K562 (cell line): ENCODE measurements around the gene CENPB. TPM values are rescaled to one million over a fixed set of nuclear protein-coding genes. Genes with fewer than 3 reads are reported as not detected.

ENCODE experiments used
- ATAC-seq: fragments of 200-7000 bp; cut with Tn5 transposase; 3 replicates; pipeline ENCODE4 v1.9.1; 2020; ENCODE audit warnings: moderate library complexity
- BruUV-seq: library from RNA; stranded (reverse); fragments of 400-500 nt; replicated peaks from 2 replicates; lab custom pipeline; 2021; lab: Mats Ljungman, UMichigan
- CTCF ChIA-PET: fragments of 300-600 bp; formaldehyde crosslinking; extraction: SDS; loops from one replicate; lab custom pipeline; 2021; ENCODE audit warnings: low intra/inter-chr PET ratio; lab: Yijun Ruan, JAX
- POLR2A ChIA-PET: fragments of 300-600, 350-650 bp; sonication (Branson Sonifier 250); formaldehyde crosslinking; extraction: SDS; loops from one replicate; lab custom pipeline; 2021; ENCODE audit warnings: antibody characterized with exemption, inconsistent platforms; lab: Yijun Ruan, JAX
- DNase-seq, 4 experiments: peaks; one replicate each; pipeline versions ENCODE4 v3.0.0 to v3.0.0-alpha.2; 2011 to 2018; ENCODE audit warnings: low spot score in 3 of 4, mixed read lengths in 3 of 4; ENCODE audit errors: extremely low read depth in 1 of 4
- FAIRE-seq: peaks from 2 replicates; lab custom pipeline; 2011; peaks lifted over from hg19 to GRCh38; lab: Jason Lieb, UNC
- H2AFZ ChIP-seq: 2 replicates; pipeline ENCODE4 v1.6.0; 2011; ENCODE audit warnings: low read depth, low read length, control low read depth, inconsistent platforms
- H3K27ac ChIP-seq: fragments of 200-600 bp; 3 replicates; pipeline ENCODE4 v1.8.0; 2011; ENCODE audit warnings: low read depth, mild to moderate bottlenecking, control low read depth, inconsistent platforms, low read length, moderate library complexity, mixed read lengths; ENCODE audit errors: extremely low read depth
- H3K27me3 ChIP-seq, 2 experiments: fragments of 300-600 bp in 1 of 2; 2 replicates in 1 of 2; 3 replicates in 1 of 2; pipeline versions ENCODE4 v1.6.0 to v1.8.0; 2011; ENCODE audit warnings: inconsistent platforms in 2 of 2, low read length in 2 of 2, mild to moderate bottlenecking in 1 of 2, mixed read lengths in 1 of 2, moderate library complexity in 1 of 2; ENCODE audit not compliant: control insufficient read depth in 2 of 2, insufficient read depth in 2 of 2
- H3K36me3 ChIP-seq: fragments of 300-600 bp; 3 replicates; pipeline ENCODE4 v1.8.0; 2011; ENCODE audit warnings: mild to moderate bottlenecking, low read length, inconsistent platforms; ENCODE audit not compliant: control insufficient read depth, insufficient read depth
- H3K4me1 ChIP-seq, 2 experiments: fragments of 200-600 bp in 1 of 2; replicated peaks in 1 of 2; 2 replicates in 1 of 2; 3 replicates in 1 of 2; pipeline versions ENCODE4 v1.5.1 to v1.8.0; 2011; ENCODE audit warnings: inconsistent platforms in 2 of 2, low read length in 2 of 2, mild to moderate bottlenecking in 1 of 2, mixed read lengths in 1 of 2, moderate library complexity in 1 of 2; ENCODE audit not compliant: control insufficient read depth in 2 of 2, insufficient read depth in 2 of 2
- H3K4me2 ChIP-seq: 2 replicates; pipeline ENCODE4 v1.6.1; 2011; ENCODE audit warnings: low read length, control low read depth, inconsistent platforms, mixed read lengths; ENCODE audit not compliant: insufficient read depth
- H3K4me3 ChIP-seq: fragments of 200-600 bp; sonication (generic), shearing (Covaris generic); 2 replicates; pipeline ENCODE4 v1.5.1; 2016; ENCODE audit warnings: control low read depth, inconsistent platforms
- H3K79me2 ChIP-seq: fragments of 200-600 bp; 3 replicates; pipeline ENCODE4 v1.8.0; 2011; ENCODE audit warnings: low read length, inconsistent platforms; ENCODE audit not compliant: control insufficient read depth, insufficient read depth
- H3K9ac ChIP-seq, 2 experiments: 2 replicates each; pipeline versions ENCODE4 v1.6.0 to v1.6.1; 2011; ENCODE audit warnings: low read depth in 2 of 2, low read length in 2 of 2, control low read depth in 1 of 2, inconsistent platforms in 1 of 2, mild to moderate bottlenecking in 1 of 2, mixed read lengths in 1 of 2; ENCODE audit not compliant: insufficient read depth in 1 of 2
- H3K9me1 ChIP-seq: one replicate; pipeline ENCODE4 v1.6.0; 2011; ENCODE audit warnings: inconsistent platforms, mild to moderate bottlenecking, low read length, moderate library complexity; ENCODE audit not compliant: control insufficient read depth, insufficient read depth
- H3K9me3 ChIP-seq: replicated peaks from 2 replicates; pipeline ENCODE4 v1.5.1; 2011; ENCODE audit warnings: low read depth, low read length, inconsistent platforms; ENCODE audit not compliant: control insufficient read depth, insufficient read depth
- H4K20me1 ChIP-seq: replicated peaks from 2 replicates; pipeline ENCODE4 v1.6.1; 2011; ENCODE audit warnings: low read length, inconsistent platforms, mixed read lengths; ENCODE audit not compliant: control insufficient read depth, insufficient read depth
- ARID3A ChIP-seq: IDR thresholded peaks from 2 replicates; pipeline ENCODE4 v1.6.1; 2012; ENCODE audit warnings: low read depth, low read length, improper control_type of control experiment, borderline replicate concordance
- DACH1 ChIP-seq: fragments of 450-650 bp; IDR thresholded peaks from 2 replicates; pipeline ENCODE4 v1.6.1; 2018; ENCODE audit not compliant: partially characterized antibody
- GTF2B ChIP-seq: IDR thresholded peaks from 2 replicates; pipeline ENCODE4 v1.6.1; 2011; ENCODE audit not compliant: insufficient read length; ENCODE audit errors: extremely low read depth
- HDAC1 ChIP-seq, 2 experiments: fragments of 450-650 bp; IDR thresholded peaks; 2 replicates each; pipeline ENCODE4 v1.6.1; 2016 to 2017; ENCODE audit warnings: inconsistent platforms in 1 of 2, mild to moderate bottlenecking in 1 of 2, moderate library complexity in 1 of 2
- HSF4 ChIP-seq: fragments of 250-450 bp; sonication (Bioruptor Pico); IDR thresholded peaks from 2 replicates; pipeline ENCODE4 v2.1.2; 2022; ENCODE audit warnings: mild to moderate bottlenecking, moderate library complexity, borderline replicate concordance
- ILK ChIP-seq: fragments of 450-650 bp; IDR thresholded peaks from 2 replicates; pipeline ENCODE4 v1.6.1; 2016; ENCODE audit warnings: missing genetic modification characterization, low read depth, mild to moderate bottlenecking, missing compliant biosample characterization, moderate library complexity, borderline replicate concordance
- PRMT5 ChIP-seq: sonication (generic); formaldehyde crosslinking; IDR thresholded peaks from 2 replicates; pipeline ENCODE4 v1.5.0; 2020; ENCODE audit warnings: missing genetic modification reagents
- RBM34 ChIP-seq: fragments of 200-400 bp; formaldehyde crosslinking; IDR thresholded peaks from 2 replicates; pipeline ENCODE4 v1.6.1; 2018; ENCODE audit warnings: low read length, borderline replicate concordance; ENCODE audit not compliant: insufficient read depth
- RFX5 ChIP-seq: IDR thresholded peaks from 2 replicates; pipeline ENCODE4 v1.6.1; 2011; ENCODE audit warnings: low read depth, mild to moderate bottlenecking, improper control_type of control experiment, low read length
- SIX5 ChIP-seq, 2 experiments: IDR thresholded peaks; 2 replicates each; pipeline ENCODE4 v1.6.1; 2011; ENCODE audit warnings: low read length in 2 of 2, borderline replicate concordance in 1 of 2, low read depth in 1 of 2, mild to moderate bottlenecking in 1 of 2, moderate library complexity in 1 of 2; ENCODE audit not compliant: insufficient read depth in 1 of 2
- SMARCB1 ChIP-seq: IDR thresholded peaks from 2 replicates; pipeline ENCODE4 v1.6.1; 2011; ENCODE audit warnings: improper control_type of control experiment, low read depth; ENCODE audit not compliant: insufficient read length
- SMARCC2 ChIP-seq: fragments of 450-650 bp; IDR thresholded peaks from 2 replicates; pipeline ENCODE4 v1.6.1; 2017; ENCODE audit warnings: antibody characterized with exemption, moderate library complexity, mild to moderate bottlenecking, low read depth
- TAL1 ChIP-seq: fragments of 450-650 bp; IDR thresholded peaks from 2 replicates; pipeline ENCODE4 v1.6.1; 2016; ENCODE audit warnings: mild to moderate bottlenecking
- ZBTB7A ChIP-seq: IDR thresholded peaks from 2 replicates; pipeline ENCODE4 v1.6.1; 2011; ENCODE audit warnings: low read depth, mild to moderate bottlenecking, low read length, moderate library complexity, borderline replicate concordance; ENCODE audit not compliant: control insufficient read depth
- WGBS: fragments of 100-300 bp; shearing (Covaris generic); methylation state at CpG from one replicate; pipeline ENCODE4 v1.1.6; 2016; ENCODE audit warnings: low coverage, mixed read lengths; ENCODE audit not compliant: insufficient coverage; ENCODE audit errors: missing lambda C conversion rate; 5-methylcytosine and 5-hydroxymethylcytosine counted together
- in situ Hi-C: fragments of 300-500 bp; cut with MboI; formaldehyde crosslinking; loops from 4 replicates; pipeline ENCODE4 v1.15.0; 2018; ENCODE audit warnings: inconsistent platforms, mixed read lengths
- intact Hi-C: fragments of 100-400 bp; cut with micrococcal nuclease; formaldehyde crosslinking; loops from 2 replicates; pipeline ENCODE4 v1.14.2; 2022
- polyA plus RNA-seq, 8 experiments: library from polyadenylated mRNA; depleted of rRNA in 4 of 8; stranded (reverse) in 5 of 8; unstranded in 3 of 8; fragments of >200 nt; fragmentation: Nextera tagmentation in 2 of 8; fragmentation: Illumina TruSeq in 1 of 8; extraction: Ambion mirVana in 2 of 8; extraction: Trizol in 1 of 8; gene quantifications; 2 replicates each; pipeline versions ENCODE4 v1.2.1 to v1.2.3, GENCODE V29; 2011 to 2014; ENCODE audit warnings: inconsistent platforms in 1 of 8, missing spikeins in 1 of 8
- total RNA-seq, 7 experiments: library from RNA; depleted of rRNA in 6 of 7; stranded (reverse); fragments of >200 nt in 6 of 7; fragmentation: Illumina TruSeq in 2 of 7; extraction: Trizol in 2 of 7; gene quantifications; 2 replicates each; pipeline versions ENCODE4 v1.2.1 to v1.2.3, GENCODE V29; 2011 to 2021; ENCODE audit warnings: low replicate concordance in 1 of 7
- TF ChIP-seq, protein P1 (sequence below): fragments of 250-450 bp; sonication (Bioruptor Pico); IDR thresholded peaks from 2 replicates; pipeline ENCODE4 v1.8.0; 2021; ENCODE audit warnings: moderate library complexity, mild to moderate bottlenecking, inconsistent platforms
- TF ChIP-seq, protein P2 (sequence below): fragments of 250-450 bp; sonication (Bioruptor Pico); IDR thresholded peaks from 2 replicates; pipeline ENCODE4 v1.6.1; 2021; ENCODE audit warnings: mild to moderate bottlenecking
- TF ChIP-seq, protein P3 (sequence below): sonication (generic); formaldehyde crosslinking; IDR thresholded peaks from 2 replicates; pipeline ENCODE4 v1.8.0; 2022; ENCODE audit warnings: missing genetic modification reagents, mild to moderate bottlenecking, borderline replicate concordance

Gene CENPB
- total and polyA plus RNA-seq, 9 of the 15 experiments (the other 6 are each of a cell fraction or from before 2014, with no cell fraction given), result 0.17 to 70.8 (median 24.9) TPM

DNA sequence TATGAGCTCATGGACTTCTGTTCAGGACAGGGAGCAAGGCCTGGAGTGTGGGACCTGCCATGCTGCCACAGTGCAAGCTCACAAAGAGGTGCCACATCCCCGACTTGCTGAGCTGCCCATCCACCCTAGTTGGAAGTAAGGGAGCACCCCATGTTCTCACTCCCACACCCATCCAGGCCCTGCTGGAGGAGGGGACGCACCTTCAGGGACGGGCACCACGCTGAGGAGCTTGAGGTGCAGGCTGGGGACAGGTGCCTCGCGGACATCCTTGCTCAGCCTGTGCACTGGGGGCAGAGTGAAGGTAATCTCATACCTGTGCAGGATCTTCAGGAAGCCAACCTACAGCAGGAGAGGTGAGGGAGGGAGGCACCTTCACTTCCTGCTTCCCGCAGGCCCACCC, 31.3 kb downstream of the CENPB start:
- in situ Hi-C loops (no loop called here), intact Hi-C loops (no loop called here)
- peaks cover 55% of the 10 kb centered on the region; the same call in 2 of the 3 replicates for H3K36me3 ChIP-seq
- no peak for ATAC-seq
- no peaks in the 10 kb centered on the region for H3K27me3 ChIP-seq
- no peak overlapping the region; a peak in 1 of 4 replicates for H3K9ac ChIP-seq
- ChIA-PET CTCF (no interaction called here), POLR2A (interaction anchor here (1.2 kb wide), 1 partner anchor 18 kb away, joined by 4 read pairs; no protein-coding TSS in a partner anchor)
- no peak overlapping the region for H3K4me3 ChIP-seq
- no peak overlapping the region for H2AFZ ChIP-seq
- WGBS, result 93% methylated on average over 5 of the region's 7 CpGs
- peaks cover 2% of the 10 kb centered on the region for H3K9me1 ChIP-seq
- FAIRE-seq, result no peak
- no peaks in the 10 kb centered on the region for H4K20me1 ChIP-seq
- H3K9me3 ChIP-seq, result no peaks in the 10 kb centered on the region
- DNase-seq, result no peak
- no TSS peak for BruUV-seq
- H3K4me1 ChIP-seq, result peaks cover 0 to 18% of the 10 kb centered on the region in 2 experiments; a peak in 2 of 5 replicates
- no peak overlapping the region for H3K4me2 ChIP-seq
- no peaks in the 10 kb centered on the region for H3K79me2 ChIP-seq
- no peak overlapping the region for H3K27ac ChIP-seq
- TF ChIP-seq DACH1, result no peak
- TF ChIP-seq SIX5 (IDR thresholded peaks at IDR 0.05; ENCODE audit: borderline replicate concordance in 1 of 2, insufficient read depth in 1 of 2, low read depth in 1 of 2, low read length in 2 of 2), result no peak
- TF ChIP-seq RFX5, result no peak
- TF ChIP-seq, protein P1, sequence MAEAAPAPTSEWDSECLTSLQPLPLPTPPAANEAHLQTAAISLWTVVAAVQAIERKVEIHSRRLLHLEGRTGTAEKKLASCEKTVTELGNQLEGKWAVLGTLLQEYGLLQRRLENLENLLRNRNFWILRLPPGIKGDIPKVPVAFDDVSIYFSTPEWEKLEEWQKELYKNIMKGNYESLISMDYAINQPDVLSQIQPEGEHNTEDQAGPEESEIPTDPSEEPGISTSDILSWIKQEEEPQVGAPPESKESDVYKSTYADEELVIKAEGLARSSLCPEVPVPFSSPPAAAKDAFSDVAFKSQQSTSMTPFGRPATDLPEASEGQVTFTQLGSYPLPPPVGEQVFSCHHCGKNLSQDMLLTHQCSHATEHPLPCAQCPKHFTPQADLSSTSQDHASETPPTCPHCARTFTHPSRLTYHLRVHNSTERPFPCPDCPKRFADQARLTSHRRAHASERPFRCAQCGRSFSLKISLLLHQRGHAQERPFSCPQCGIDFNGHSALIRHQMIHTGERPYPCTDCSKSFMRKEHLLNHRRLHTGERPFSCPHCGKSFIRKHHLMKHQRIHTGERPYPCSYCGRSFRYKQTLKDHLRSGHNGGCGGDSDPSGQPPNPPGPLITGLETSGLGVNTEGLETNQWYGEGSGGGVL (CRISPR knock-in tag), result no peak
- TF ChIP-seq ZBTB7A, result no peak
- TF ChIP-seq PRMT5 (CRISPR knock-in tag), result no peak
- TF ChIP-seq SMARCC2, result no peak
- TF ChIP-seq, protein P2, sequence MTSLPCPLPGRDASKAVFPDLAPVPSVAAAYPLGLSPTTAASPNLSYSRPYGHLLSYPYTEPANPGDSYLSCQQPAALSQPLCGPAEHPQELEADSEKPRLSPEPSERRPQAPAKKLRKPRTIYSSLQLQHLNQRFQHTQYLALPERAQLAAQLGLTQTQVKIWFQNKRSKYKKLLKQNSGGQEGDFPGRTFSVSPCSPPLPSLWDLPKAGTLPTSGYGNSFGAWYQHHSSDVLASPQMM (CRISPR knock-in tag), result no peak
- TF ChIP-seq HDAC1 (IDR thresholded peaks at IDR 0.05), result no peak
- no peak for TF ChIP-seq GTF2B
- TF ChIP-seq ILK (tag), result no peak
- TF ChIP-seq HSF4 (CRISPR knock-in tag), result no peak
- no peak for TF ChIP-seq ARID3A
- TF ChIP-seq, protein P3, sequence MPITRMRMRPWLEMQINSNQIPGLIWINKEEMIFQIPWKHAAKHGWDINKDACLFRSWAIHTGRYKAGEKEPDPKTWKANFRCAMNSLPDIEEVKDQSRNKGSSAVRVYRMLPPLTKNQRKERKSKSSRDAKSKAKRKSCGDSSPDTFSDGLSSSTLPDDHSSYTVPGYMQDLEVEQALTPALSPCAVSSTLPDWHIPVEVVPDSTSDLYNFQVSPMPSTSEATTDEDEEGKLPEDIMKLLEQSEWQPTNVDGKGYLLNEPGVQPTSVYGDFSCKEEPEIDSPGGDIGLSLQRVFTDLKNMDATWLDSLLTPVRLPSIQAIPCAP (CRISPR knock-in tag), result no peak
- TF ChIP-seq TAL1, result no peak
- no peak for TF ChIP-seq SMARCB1
- TF ChIP-seq RBM34, result no peak
